ENCODE results near the gene CLIC3.

CLIC3 gene

DNA sequence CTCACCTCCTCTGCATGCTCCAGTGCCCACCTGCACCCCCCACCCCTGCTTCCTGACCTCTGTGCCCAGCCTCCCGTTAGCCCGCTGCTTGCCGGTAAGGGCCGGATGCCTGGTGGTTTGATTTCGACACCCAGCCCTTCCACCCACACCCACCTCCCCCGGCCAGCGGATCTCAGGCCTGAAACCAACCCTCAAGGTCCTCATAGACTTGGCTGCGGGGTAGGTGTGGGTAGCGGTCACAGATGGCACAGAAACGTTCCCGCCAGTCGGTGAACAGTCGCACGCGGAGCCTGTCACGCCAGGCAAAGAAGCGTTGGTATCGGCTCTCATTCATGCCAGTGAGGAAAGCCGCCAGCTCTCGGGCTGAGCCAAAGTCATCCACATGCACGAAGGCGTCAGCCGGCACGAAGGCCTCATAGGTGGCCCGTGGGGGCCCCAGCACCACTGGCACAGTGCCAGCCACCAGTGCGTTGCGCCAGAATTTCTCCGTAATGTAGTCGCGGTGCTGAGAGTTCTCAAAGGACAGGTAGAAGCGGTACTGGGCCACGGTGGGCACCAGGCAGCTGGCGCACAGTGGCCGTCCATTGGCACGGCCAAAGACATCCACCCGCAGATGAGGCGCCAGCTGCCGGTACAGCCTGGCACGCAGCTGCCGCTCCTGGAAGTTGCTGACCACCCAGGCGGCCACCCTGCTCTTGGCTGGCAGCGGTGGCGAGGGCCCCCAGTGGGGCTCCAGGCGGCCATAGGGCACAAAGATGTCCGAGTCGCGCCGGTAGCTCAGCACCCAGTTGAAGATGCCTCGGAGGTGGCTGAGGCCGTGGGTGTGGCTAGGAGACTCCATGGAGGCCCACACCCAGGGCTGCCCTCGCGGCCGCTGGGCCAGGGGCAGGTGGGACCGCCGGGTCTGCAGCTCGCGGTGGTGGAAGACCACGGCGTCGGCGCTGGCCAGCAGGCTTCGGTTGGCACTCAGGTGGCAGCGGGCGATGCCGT, 34.5 kb upstream of the CLIC3 start:
- DNase-seq: no peak

- no peak for DNase-seq
These were observed 33.6 kb upstream of the CLIC3 start for GRCh38 chr9:137030006-137030405.

- DNase-seq: peak; percentile 80
These were observed 32.9 kb upstream of the CLIC3 start for GRCh38 chr9:137029058-137029936.

- peak; percentile 74 for DNase-seq
These were observed 32.1 kb upstream of the CLIC3 start for GRCh38 chr9:137028263-137029057.

DNA sequence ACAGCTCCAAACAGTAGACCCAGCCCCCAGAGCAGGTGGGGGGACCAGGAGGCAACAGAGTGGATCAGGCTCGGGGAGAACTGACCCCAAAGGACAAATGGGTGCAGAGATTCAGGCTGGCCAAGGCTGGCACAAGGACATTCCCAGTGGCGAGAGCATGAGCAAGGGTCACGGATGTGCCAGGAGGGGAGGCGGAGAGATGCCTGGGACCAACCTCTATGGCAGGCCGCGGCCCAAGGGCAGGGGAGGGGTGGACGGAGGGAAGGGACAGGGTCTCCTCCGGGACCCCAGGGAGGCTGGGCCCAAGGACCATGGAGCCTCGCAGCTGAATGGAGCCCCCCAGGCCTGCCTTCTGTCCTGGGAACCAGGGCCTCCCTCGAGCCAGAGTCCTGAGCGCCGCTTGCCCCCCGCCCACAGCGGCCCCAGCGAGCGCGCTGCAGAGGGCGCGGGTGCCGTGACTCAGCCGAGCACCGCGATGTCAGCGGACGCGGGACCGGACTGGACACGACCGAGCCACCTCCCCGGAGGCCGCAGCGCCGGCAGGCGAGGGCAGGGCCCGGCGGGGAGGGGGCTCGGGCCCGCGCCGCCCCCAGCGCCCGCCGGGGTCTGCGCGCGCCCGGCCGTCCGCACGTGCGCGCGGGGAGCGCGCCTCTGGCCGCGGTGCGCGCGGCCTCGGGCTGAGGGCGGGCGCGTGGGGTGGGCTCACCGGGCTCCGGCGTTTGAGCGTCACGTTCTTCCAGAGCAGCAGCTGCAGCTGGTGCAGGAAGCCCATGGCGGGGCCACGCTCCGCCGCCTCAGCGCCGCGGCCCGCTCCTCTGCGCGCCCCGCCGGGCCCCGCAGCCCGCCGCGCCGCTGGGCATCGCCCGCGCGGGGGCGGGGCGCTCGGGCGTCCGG, 31.2 kb upstream of the CLIC3 start, which contains the start of gene ABCA2:
Gene ABCA2, minus strand, starts transcription at position 869 of the 894 bp plus-strand sequence. Its CDS starts 97 bp downstream, at position 772.
- DNase-seq: no peak

DNA sequence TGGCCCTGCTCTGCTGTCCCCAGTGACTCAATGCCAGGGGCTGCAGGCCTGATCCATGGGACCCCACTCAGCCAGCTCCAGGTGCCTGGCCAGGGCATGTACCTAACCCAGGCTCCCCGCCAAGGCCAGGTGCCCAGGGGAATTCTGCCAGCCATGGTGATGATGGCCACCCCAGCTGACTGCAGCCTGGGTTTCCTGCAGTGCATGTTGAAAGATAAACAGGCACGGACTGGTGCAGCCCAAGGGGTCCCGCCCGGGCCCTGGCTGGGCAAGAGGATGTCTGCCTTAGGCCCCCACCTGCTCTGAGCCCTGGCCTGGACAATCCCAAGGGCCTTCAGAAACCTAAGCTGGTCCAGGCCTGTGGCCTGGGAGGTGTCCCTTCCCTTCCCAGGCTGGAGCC, 30.5 kb upstream of the CLIC3 start:
- no peak for DNase-seq

GRCh38 chr9:137026384-137026783, 30.0 kb upstream of the CLIC3 start:
- DNase-seq: no peak

DNA sequence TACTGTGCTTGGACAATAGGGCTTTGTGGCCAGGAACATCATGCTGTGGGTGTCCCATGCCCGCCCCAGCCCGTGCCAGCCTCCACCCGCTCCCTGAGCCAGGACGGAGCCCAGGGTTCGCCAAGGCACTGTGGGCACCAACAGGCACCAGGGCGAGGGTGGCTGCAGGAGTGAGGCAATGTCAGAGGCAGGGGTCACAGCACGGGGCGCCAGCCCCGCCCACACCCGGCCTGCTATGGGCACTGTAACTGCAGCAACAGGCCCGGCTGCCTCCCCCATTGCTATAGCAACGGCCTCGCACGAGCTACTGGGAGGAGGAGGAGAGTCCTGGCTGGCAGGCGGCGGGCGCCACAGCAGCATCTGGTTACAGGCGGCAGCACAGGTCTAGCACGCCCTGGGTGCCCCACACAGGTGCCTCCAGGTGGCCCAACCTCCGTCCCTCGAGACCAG, 29.2 kb upstream of the CLIC3 start:
- DNase-seq: peak; percentile 96

GRCh38 chr9:137023583-137023991, 27.2 kb upstream of the CLIC3 start:
- peak; percentile 60 for DNase-seq

- DNase-seq: no peak
These were observed 26.8 kb upstream of the CLIC3 start for GRCh38 chr9:137023157-137023556.

DNA sequence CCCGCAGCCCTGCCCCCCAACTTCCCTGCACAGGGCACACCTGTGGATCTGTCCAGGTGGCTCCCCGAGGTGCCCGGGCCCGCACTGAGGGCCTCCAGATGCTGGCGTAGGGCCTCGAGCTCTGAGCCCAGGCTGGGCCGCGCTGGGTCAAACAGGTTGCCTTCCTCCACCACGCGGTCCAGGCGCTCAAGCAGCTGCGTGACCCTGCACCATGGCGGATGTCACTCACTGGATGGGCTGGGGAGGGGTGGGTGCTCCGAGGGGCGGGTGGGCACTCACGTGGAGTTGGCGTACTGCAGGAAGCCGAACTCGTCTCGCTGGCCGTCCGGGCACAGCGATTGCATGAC, 26.3 kb upstream of the CLIC3 start:
- no peak for DNase-seq

DNA sequence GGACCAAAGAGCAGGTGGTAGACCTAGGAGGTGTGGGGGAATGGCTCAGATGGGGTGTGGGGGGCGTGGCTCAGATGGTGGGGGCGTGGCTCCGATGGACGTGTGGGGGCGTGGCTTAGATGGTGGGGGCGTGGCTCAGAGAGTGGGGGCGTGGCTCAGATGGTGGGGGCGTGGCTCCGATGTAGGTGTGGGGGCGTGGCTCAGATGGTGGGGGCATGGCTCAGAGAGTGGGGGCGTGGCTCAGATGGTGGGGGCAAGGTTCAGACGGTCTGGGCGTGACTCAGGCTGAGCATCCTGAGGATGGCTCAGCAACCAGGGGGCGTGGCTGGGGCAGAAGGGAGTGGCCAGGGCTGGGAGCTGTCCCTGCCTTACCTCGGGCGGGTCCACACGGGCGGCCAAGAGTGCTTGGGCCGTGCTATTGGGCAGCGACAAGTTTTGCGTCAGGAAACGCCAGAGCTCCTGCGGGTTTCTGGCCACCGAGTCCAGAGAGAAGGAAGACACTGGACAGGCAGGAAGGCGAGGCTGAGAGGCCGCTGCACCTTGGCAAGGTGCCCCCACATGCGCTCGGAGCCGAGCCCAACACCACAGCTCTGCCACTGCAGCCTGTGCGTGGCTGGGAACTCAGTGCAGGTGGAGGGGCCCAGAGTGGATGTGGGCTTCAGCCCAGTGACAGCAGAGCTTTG, 25.8 kb upstream of the CLIC3 start:
- peak; percentile 80 for DNase-seq

DNA sequence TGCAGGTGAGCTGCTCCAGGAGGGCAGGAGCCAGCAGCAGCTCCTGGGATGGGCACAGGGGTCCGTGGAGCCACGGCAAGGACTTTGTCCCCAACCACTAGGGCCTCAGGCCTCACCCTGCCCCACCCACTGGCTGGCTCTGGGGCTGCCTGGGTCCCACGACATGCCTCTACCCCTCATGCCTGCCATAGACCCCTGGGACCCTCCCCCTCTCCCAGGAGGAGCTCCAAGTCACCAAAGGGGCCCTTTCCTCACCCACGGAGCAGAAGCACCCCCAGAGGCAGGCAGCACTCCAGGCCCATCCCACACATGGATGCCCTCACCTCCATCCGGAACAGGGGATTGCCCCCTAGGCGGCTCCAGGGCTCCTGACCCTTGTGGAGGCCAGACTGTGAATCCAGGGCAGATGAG, 25.2 kb upstream of the CLIC3 start:
- no peak for DNase-seq

DNA sequence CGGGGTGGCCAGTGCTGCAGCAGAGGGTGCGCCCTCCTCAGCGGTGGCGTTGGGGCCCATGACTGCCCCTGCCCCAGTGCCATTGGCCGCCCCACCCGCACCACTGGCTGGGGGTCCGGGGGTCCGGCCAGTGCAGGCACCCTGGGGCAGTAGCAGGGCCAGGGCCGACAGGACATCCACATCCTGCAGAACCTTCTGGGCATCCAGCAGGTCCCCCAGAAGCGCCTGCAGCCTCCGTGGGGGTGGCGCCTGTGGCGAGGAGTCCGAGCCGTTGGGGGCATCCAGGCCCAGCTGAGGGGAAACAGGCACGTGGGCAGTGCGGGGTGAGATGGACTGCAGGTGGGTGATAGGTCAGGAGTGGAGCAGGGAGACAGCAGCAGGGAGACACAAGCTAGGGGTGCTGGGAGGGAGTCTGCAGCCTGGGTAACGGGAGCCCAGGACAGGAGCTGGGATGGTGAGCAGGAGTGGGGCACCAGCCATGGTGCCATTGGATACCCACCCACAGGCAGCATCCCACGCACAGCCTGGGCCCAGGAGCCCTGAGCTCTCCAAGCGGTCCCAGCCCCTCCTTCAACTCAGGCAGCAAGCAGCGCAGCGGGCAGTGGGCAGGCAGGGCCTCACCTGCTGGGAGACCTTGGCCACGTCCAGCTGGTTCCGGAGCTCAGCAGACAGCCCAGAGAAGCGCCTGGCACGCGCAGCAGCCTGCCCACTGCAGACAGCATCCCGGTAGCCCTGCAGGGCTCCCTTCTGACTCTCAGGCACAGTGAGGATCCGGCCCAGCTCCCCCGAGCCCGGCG, 24.6 kb upstream of the CLIC3 start:
- no peak for DNase-seq

- no peak for DNase-seq
These were observed 23.7 kb upstream of the CLIC3 start for GRCh38 chr9:137019891-137020683.

DNA sequence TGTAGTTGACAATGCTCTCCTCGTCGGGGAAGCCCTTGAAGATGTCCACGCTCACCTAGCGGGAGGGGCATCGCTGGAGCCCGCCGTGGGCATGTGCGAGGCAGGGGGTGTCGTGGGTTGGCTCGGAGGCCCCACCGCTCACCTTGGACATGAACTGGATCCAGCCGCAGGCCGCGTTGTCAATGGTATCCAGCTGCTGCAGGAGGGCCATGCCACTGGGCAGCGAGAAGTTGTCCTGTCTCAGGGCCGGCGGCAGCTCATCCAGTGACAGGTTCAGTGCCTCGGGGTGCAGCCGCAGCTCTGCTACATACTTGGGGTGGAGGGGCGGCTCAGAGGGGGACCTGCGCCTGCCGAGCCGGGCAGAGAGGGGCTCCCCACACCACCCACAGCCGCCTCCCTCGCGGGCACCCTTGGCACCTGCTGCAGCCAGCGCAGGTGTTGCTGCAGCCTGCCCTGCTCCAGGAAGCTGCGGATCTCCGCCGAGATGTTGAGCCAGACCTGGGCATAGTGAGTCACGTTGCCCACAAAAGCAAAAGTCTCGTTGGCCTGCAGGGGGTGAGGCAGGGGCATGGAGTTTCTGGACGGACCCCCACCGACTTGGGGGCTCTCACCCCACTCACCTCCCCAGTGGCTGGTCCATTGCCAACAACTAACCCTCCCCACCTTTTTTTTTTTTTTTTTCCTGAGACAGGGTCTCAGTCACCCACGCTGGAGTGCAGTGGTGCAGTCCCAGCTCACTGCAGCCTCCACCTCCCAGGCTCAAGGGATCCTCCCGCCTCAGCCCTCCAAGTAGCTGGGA, 22.6 kb upstream of the CLIC3 start:
- no peak for DNase-seq

DNA sequence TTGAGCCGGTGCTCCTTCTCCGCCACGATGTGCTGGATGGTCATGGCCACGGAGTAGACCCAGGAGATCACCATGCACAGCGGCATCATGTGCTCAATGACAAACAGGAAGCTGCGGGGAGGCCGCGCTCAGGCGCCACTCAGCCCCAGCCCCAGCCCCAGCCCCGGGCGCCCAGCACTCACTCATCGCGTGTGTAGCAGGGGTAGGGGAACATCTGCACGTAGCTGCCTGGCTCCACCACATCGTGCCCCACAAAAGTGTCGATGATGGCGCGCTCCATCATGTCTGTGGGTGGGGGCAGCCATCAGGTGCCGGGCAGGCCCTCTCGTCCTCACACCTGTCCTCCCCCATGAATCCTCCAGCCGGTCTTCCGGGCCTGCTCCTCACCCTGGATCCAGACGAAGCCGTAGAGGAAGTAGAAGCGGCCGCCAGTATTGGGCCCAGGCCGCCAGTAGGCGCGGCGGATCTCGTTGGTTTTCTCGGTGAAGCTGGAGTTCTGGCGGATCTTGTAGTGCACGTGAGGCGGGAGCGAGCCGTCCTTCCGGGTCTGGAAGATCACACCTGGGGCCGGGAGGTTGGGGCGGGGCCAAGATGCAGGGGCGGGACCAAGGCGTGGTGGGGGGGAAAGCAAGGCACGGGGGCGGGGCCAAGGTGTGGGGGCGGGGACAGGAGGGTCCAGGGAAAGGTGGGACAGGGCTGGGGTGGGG, 21.6 kb upstream of the CLIC3 start:
- no peak for DNase-seq

- DNase-seq: no peak
These were observed 20.7 kb upstream of the CLIC3 start for GRCh38 chr9:137017071-137017470.
